HG03460 (cell line): ENCODE measurements around the gene LCE2A.

Source experiments
- ATAC-seq: cut with Tn5 transposase; IDR thresholded peaks from one replicate; pipeline ENCODE4 v1.9.1; 2021; ENCODE audit not compliant: unreplicated experiment

Gene LCE2A

GRCh38 chr1:152741656-152742055, 43.5 kb downstream of the LCE2A start:
- ATAC-seq, result no peak

GRCh38 chr1:152743371-152744145, 45.4 kb downstream of the LCE2A start:
- ATAC-seq, result no peak

- no peak for ATAC-seq
Observed at GRCh38 chr1:152745289-152745704, 47.2 kb downstream of the LCE2A start.

GRCh38 chr1:152745765-152746444, 47.8 kb downstream of the LCE2A start:
- no peak for ATAC-seq

GRCh38 chr1:152747831-152748230, 49.7 kb downstream of the LCE2A start:
- ATAC-seq, result no peak
